ENCODE measurements around the gene CACNB3. TPM values are rescaled to one million over a fixed set of nuclear protein-coding genes. Genes with fewer than 3 reads are reported as not detected.

The CACNB3 gene
- total and polyA plus RNA-seq, 2 of the 13 experiments (the other 11 are each of a cell fraction or from before 2014, with no cell fraction given) = 0.29 to 0.54 TPM

GRCh38 chr12:48859607-48860006, 41.3 kb downstream of the CACNB3 start (continued):
- TF ChIP-seq ZNF512B (CRISPR knock-in tag; IDR thresholded peaks at IDR 0.05; ENCODE audit: borderline replicate concordance) (no peak), BATF2 (CRISPR knock-in tag; IDR thresholded peaks at IDR 0.05) (no peak), JUNB (CRISPR knock-in tag; IDR thresholded peaks at IDR 0.05; ENCODE audit: borderline replicate concordance) (0 out of 2 replicates have a peak, but pooled peaks have one; percentile 24), RELA (CRISPR knock-in tag; IDR thresholded peaks at IDR 0.05) (no peak), DDIT3 (CRISPR knock-in tag; IDR thresholded peaks at IDR 0.05) (no peak), SNRNP70 (IDR thresholded peaks at IDR 0.05; ENCODE audit: low read depth, low read length) (no peak), GTF2F1 (IDR thresholded peaks at IDR 0.05; ENCODE audit: low read length) (no peak), ZFAT (CRISPR knock-in tag; conservative IDR thresholded peaks at IDR 0.05) (no peak), GABPA (IDR thresholded peaks at IDR 0.05; ENCODE audit: low read depth, low read length) (no peak), GABPA (CRISPR knock-in tag; IDR thresholded peaks at IDR 0.05; ENCODE audit: low read depth) (no peak), ZNF44 (CRISPR knock-in tag; IDR thresholded peaks at IDR 0.05) (no peak), ZEB1 (IDR thresholded peaks at IDR 0.05; ENCODE audit: insufficient replicate concordance, low read depth) (peak; percentile 42), ZNF552 (CRISPR knock-in tag; IDR thresholded peaks at IDR 0.05; ENCODE audit: borderline replicate concordance) (no peak), DZIP1 (CRISPR knock-in tag; IDR thresholded peaks at IDR 0.05) (no peak), PATZ1 (CRISPR knock-in tag; IDR thresholded peaks at IDR 0.05) (no peak), ZUFSP (CRISPR knock-in tag; IDR thresholded peaks at IDR 0.05; ENCODE audit: borderline replicate concordance) (no peak)
